GM20431 (cell line): Measurements from ENCODE around the gene SKOR1.

Source experiments
- in situ Hi-C: fragments of 300-500 bp; cut with MseI, MboI; formaldehyde crosslinking; loops from one replicate; pipeline ENCODE4 v1.15.0; 2020; ENCODE audit warnings: low sequenced_read_pairs; ENCODE audit not compliant: unreplicated experiment

Gene SKOR1

GRCh38 chr15:67824976-67825880 lies at the start of gene SKOR1:
SKOR1 (plus strand) TSS chr15:67825509; CDS start chr15:67825603, 94 bp downstream.
- in situ Hi-C loops = loop anchor here (25.0 kb wide), 1 partner anchor 888 kb away; no protein-coding TSS in a partner anchor

- in situ Hi-C loops = no loop called here
These were observed 49.3 kb upstream of the SKOR1 start for GRCh38 chr15:67775998-67776397.

- in situ Hi-C loops = no loop called here
These were observed 48.7 kb upstream of the SKOR1 start for GRCh38 chr15:67776600-67776999.

- in situ Hi-C loops = no loop called here
These were observed 48.2 kb upstream of the SKOR1 start for GRCh38 chr15:67777071-67777470.

- in situ Hi-C loops = no loop called here
These were observed 47.5 kb upstream of the SKOR1 start for GRCh38 chr15:67777773-67778172.

- in situ Hi-C loops = no loop called here
These were observed 46.3 kb upstream of the SKOR1 start for GRCh38 chr15:67778968-67779548.

- in situ Hi-C loops = no loop called here
These were observed 45.7 kb upstream of the SKOR1 start for GRCh38 chr15:67779549-67780111.

GRCh38 chr15:67781061-67781460 lies 44.2 kb upstream of the SKOR1 start:
- in situ Hi-C loops = no loop called here

- in situ Hi-C loops = no loop called here
These were observed 43.2 kb upstream of the SKOR1 start for GRCh38 chr15:67781907-67782690.

- in situ Hi-C loops = no loop called here
These were observed 42.7 kb upstream of the SKOR1 start for GRCh38 chr15:67782691-67782991.

GRCh38 chr15:67783303-67783702 lies 42.0 kb upstream of the SKOR1 start:
- in situ Hi-C loops = no loop called here

- in situ Hi-C loops = no loop called here
These were observed 41.1 kb upstream of the SKOR1 start for GRCh38 chr15:67784090-67784781.

GRCh38 chr15:67784856-67785430 lies 40.4 kb upstream of the SKOR1 start:
- in situ Hi-C loops = no loop called here

GRCh38 chr15:67785431-67785830 lies 39.9 kb upstream of the SKOR1 start:
- in situ Hi-C loops = no loop called here

GRCh38 chr15:67786646-67787045 lies 38.7 kb upstream of the SKOR1 start:
- in situ Hi-C loops = no loop called here

GRCh38 chr15:67788986-67789385 lies 36.3 kb upstream of the SKOR1 start:
- in situ Hi-C loops = no loop called here

- in situ Hi-C loops = no loop called here
These were observed 34.5 kb upstream of the SKOR1 start for GRCh38 chr15:67790610-67791319.

- in situ Hi-C loops = no loop called here
These were observed 32.9 kb upstream of the SKOR1 start for GRCh38 chr15:67792250-67792942.
